IMR-90 (cell line): ENCODE data around the gene TMEM154. TPM values are rescaled to one million over a fixed set of nuclear protein-coding genes. Genes with fewer than 3 reads are reported as not detected.

ENCODE experiments used
- ATAC-seq: fragments of 200-7000 bp; cut with Tn5 transposase; 2 replicates; pipeline ENCODE4 v1.9.1; 2020; ENCODE audit warnings: low read depth, mild to moderate bottlenecking, moderate library complexity
- BruUV-seq: library from RNA; stranded (reverse); fragments of 400-500 nt; replicated peaks from 2 replicates; lab custom pipeline; 2021; lab: Mats Ljungman, UMichigan
- CTCF ChIA-PET: fragments of 300-600 bp; formaldehyde crosslinking; extraction: SDS; loops from one replicate; lab custom pipeline; 2021; ENCODE audit warnings: antibody characterized with exemption; lab: Yijun Ruan, JAX
- POLR2A ChIA-PET: fragments of 300-600 bp; sonication (Branson Sonifier 250); formaldehyde crosslinking; loops from one replicate; lab custom pipeline; 2022; ENCODE audit warnings: antibody characterized with exemption; ENCODE audit not compliant: unreplicated experiment; lab: Charles Lee
- DNase-seq: peaks from one replicate; pipeline ENCODE4 v3.0.0; 2013
- H2AFZ ChIP-seq: replicated peaks from 2 replicates; pipeline ENCODE3; 2013; ENCODE audit warnings: low read length, mild to moderate bottlenecking; ENCODE audit not compliant: poor library complexity
- H2AK5ac ChIP-seq: 2 replicates; pipeline ENCODE4 v1.6.1; 2013; ENCODE audit warnings: low read depth, low read length, inconsistent platforms
- H2AK9ac ChIP-seq: replicated peaks from 2 replicates; pipeline ENCODE3; 2013; ENCODE audit warnings: mild to moderate bottlenecking, low read depth, low read length, moderate library complexity; ENCODE audit not compliant: poor library complexity
- H2BK120ac ChIP-seq: 2 replicates; pipeline ENCODE4 v1.6.1; 2013; ENCODE audit warnings: low read depth, low read length, inconsistent platforms
- H2BK15ac ChIP-seq: 3 replicates; pipeline ENCODE4 v1.6.1; 2013; ENCODE audit warnings: low read depth, low read length, inconsistent platforms
- H2BK20ac ChIP-seq: 2 replicates; pipeline ENCODE4 v1.6.1; 2013; ENCODE audit warnings: low read depth, mild to moderate bottlenecking, inconsistent platforms, low read length, moderate library complexity
- H2BK5ac ChIP-seq: 2 replicates; pipeline ENCODE4 v1.6.1; 2013; ENCODE audit warnings: mild to moderate bottlenecking, low read depth, low read length, inconsistent platforms; ENCODE audit not compliant: poor library complexity, severe bottlenecking
- H3K14ac ChIP-seq: replicated peaks from 2 replicates; pipeline ENCODE4 v1.6.1; 2013; ENCODE audit warnings: low read depth, low read length, inconsistent platforms
- H3K18ac ChIP-seq: 2 replicates; pipeline ENCODE4 v1.6.1; 2013; ENCODE audit warnings: low read depth, low read length, control low read depth
- H3K23ac ChIP-seq: 2 replicates; pipeline ENCODE4 v1.6.1; 2013; ENCODE audit warnings: low read depth, low read length, inconsistent platforms
- H3K27ac ChIP-seq: 2 replicates; pipeline ENCODE4 v1.5.1; 2013; ENCODE audit warnings: mild to moderate bottlenecking, control low read depth, low read length; ENCODE audit not compliant: insufficient read depth
- H3K27me3 ChIP-seq: 2 replicates; pipeline ENCODE4 v1.6.1; 2013; ENCODE audit warnings: low read length; ENCODE audit not compliant: control insufficient read depth, insufficient read depth
- H3K36me3 ChIP-seq: 2 replicates; pipeline ENCODE4 v1.6.1; 2013; ENCODE audit warnings: low read length, mixed read lengths; ENCODE audit not compliant: control insufficient read depth, insufficient read depth
- H3K4ac ChIP-seq: 2 replicates; pipeline ENCODE4 v1.6.1; 2013; ENCODE audit warnings: low read depth, low read length, inconsistent platforms
- H3K4me1 ChIP-seq: 2 replicates; pipeline ENCODE4 v1.6.1; 2013; ENCODE audit warnings: low read length, mixed read lengths; ENCODE audit not compliant: control insufficient read depth, insufficient read depth
- H3K4me2 ChIP-seq: 2 replicates; pipeline ENCODE4 v1.6.1; 2013; ENCODE audit warnings: low read depth, mild to moderate bottlenecking, control low read depth, low read length, moderate library complexity
- H3K4me3 ChIP-seq: 2 replicates; pipeline ENCODE4 v1.5.1; 2013; ENCODE audit warnings: low read depth, mild to moderate bottlenecking, control low read depth, low read length, moderate library complexity; ENCODE audit not compliant: insufficient read depth
- H3K56ac ChIP-seq: 2 replicates; pipeline ENCODE4 v1.6.1; 2013; ENCODE audit warnings: low read length, inconsistent platforms; ENCODE audit not compliant: insufficient read depth; ENCODE audit errors: extremely low read depth
- H3K79me1 ChIP-seq, 2 experiments: 2 replicates each; pipeline ENCODE4 v1.6.1; 2013; ENCODE audit warnings: low read length in 2 of 2, inconsistent platforms in 1 of 2, low read depth in 1 of 2
- H3K9ac ChIP-seq: 2 replicates; pipeline ENCODE4 v1.6.1; 2013; ENCODE audit warnings: low read depth, low read length, control low read depth
- H3K9me1 ChIP-seq: 2 replicates; pipeline ENCODE4 v1.6.1; 2013; ENCODE audit warnings: low read length, inconsistent platforms; ENCODE audit not compliant: insufficient read depth
- H3K9me3 ChIP-seq: 2 replicates; pipeline ENCODE4 v1.6.1; 2013; ENCODE audit warnings: low read length; ENCODE audit not compliant: control insufficient read depth, insufficient read depth
- H4K20me1 ChIP-seq: 2 replicates; pipeline ENCODE4 v1.6.1; 2013; ENCODE audit warnings: low read length, inconsistent platforms; ENCODE audit not compliant: insufficient read depth
- H4K5ac ChIP-seq: 2 replicates; pipeline ENCODE4 v1.6.1; 2013; ENCODE audit warnings: mild to moderate bottlenecking, low read depth, low read length, control low read depth
- H4K8ac ChIP-seq, 2 experiments: 2 replicates each; pipeline ENCODE4 v1.6.1; 2013; ENCODE audit warnings: low read depth in 2 of 2, low read length in 2 of 2, control low read depth in 1 of 2, inconsistent platforms in 1 of 2
- H4K91ac ChIP-seq: 2 replicates; pipeline ENCODE4 v1.6.1; 2013; ENCODE audit warnings: low read depth, low read length, inconsistent platforms; ENCODE audit not compliant: insufficient read depth
- BHLHE40 ChIP-seq: fragments of 150-350 bp; IDR thresholded peaks from 2 replicates; pipeline ENCODE4 v1.6.1; 2016; ENCODE audit warnings: mild to moderate bottlenecking, low read depth, low read length
- CHD1 ChIP-seq: IDR thresholded peaks from 2 replicates; pipeline ENCODE4 v1.6.1; 2012; ENCODE audit warnings: low read depth, low read length, improper control_type of control experiment
- FOS ChIP-seq: fragments of 150-350 bp; IDR thresholded peaks from 2 replicates; pipeline ENCODE4 v1.6.1; 2016; ENCODE audit warnings: low read depth, low read length
- MAFK ChIP-seq: IDR thresholded peaks from 2 replicates; pipeline ENCODE4 v1.6.1; 2012; ENCODE audit warnings: low read depth, low read length, improper control_type of control experiment
- MAZ ChIP-seq: IDR thresholded peaks from 2 replicates; pipeline ENCODE4 v1.6.1; 2012; ENCODE audit warnings: low read depth, mild to moderate bottlenecking, low read length, improper control_type of control experiment, moderate library complexity, borderline replicate concordance
- MXI1 ChIP-seq: IDR thresholded peaks from 2 replicates; pipeline ENCODE4 v1.6.1; 2012; ENCODE audit warnings: low read depth, mild to moderate bottlenecking, low read length, moderate library complexity, borderline replicate concordance
- NFE2L2 ChIP-seq: fragments of 150-350 bp; IDR thresholded peaks from 2 replicates; pipeline ENCODE4 v1.6.1; 2016; ENCODE audit warnings: low read depth, mild to moderate bottlenecking, low read length
- POLR2A ChIP-seq: IDR thresholded peaks from 2 replicates; pipeline ENCODE4 v1.6.1; 2012; ENCODE audit warnings: mild to moderate bottlenecking, low read depth, low read length
- RAD21 ChIP-seq: IDR thresholded peaks from 2 replicates; pipeline ENCODE4 v1.6.1; 2012; ENCODE audit warnings: low read length, improper control_type of control experiment
- RCOR1 ChIP-seq: IDR thresholded peaks from 2 replicates; pipeline ENCODE4 v1.6.1; 2012; ENCODE audit warnings: mild to moderate bottlenecking, low read length, improper control_type of control experiment; ENCODE audit not compliant: insufficient replicate concordance
- RFX5 ChIP-seq: IDR thresholded peaks from 2 replicates; pipeline ENCODE4 v1.8.0; 2012; ENCODE audit warnings: low read depth, mild to moderate bottlenecking, low read length, moderate library complexity
- SMC3 ChIP-seq: fragments of 150-350 bp; IDR thresholded peaks from 2 replicates; pipeline ENCODE4 v1.6.1; 2016; ENCODE audit warnings: low read depth, mild to moderate bottlenecking, antibody characterized with exemption, low read length, moderate library complexity
- WGBS, 2 experiments: methylation state at CpG; one replicate each; pipeline versions ENCODE4 v1.1.5 to v1.1.7; 2013; ENCODE audit warnings: missing lambda C conversion rate in 2 of 2; ENCODE audit not compliant: insufficient read length in 1 of 2; ENCODE audit errors: extremely low coverage in 2 of 2; 5-methylcytosine and 5-hydroxymethylcytosine counted together
- dilution Hi-C: fragments of 300-500 bp; cut with HindIII; formaldehyde crosslinking; loops from one replicate; pipeline ENCODE4 v1.14.3; 2018; ENCODE audit warnings: low sequenced_read_pairs; ENCODE audit not compliant: unreplicated experiment
- in situ Hi-C: fragments of 300-500 bp; cut with MboI; formaldehyde crosslinking; loops from 3 replicates; pipeline ENCODE4 v1.14.3; 2019; ENCODE audit warnings: low sequenced_read_pairs, inconsistent platforms, mixed read lengths
- intact Hi-C: fragments of 100-400 bp; cut with micrococcal nuclease; formaldehyde crosslinking; loops from 2 replicates; pipeline ENCODE4 v1.10.0; 2022
- polyA plus RNA-seq, 3 experiments: library from polyadenylated mRNA; depleted of rRNA; stranded (reverse); fragments of >200 nt; gene quantifications; 2 replicates each; pipeline ENCODE4 v1.2.3, GENCODE V29; 2012; ENCODE audit warnings: low replicate concordance in 1 of 3
- total RNA-seq: library from RNA; depleted of rRNA; stranded (reverse); fragments of >200 nt; gene quantifications from 2 replicates; pipeline ENCODE4 v1.2.3, GENCODE V29; 2012
- TF ChIP-seq, protein P1 (sequence below): fragments of 150-350 bp; IDR thresholded peaks from 2 replicates; pipeline ENCODE4 v1.6.1; 2016; ENCODE audit warnings: low read depth, mild to moderate bottlenecking, low read length, moderate library complexity, borderline replicate concordance
- TF ChIP-seq, protein P2 (sequence below): fragments of 150-350 bp; IDR thresholded peaks from 2 replicates; pipeline ENCODE4 v1.6.1; 2017; ENCODE audit warnings: mild to moderate bottlenecking, antibody characterized with exemption, low read length, low read depth
- TF ChIP-seq, protein P3 (sequence below): conservative IDR thresholded peaks from 2 replicates; pipeline ENCODE4 v1.5.1; 2012; ENCODE audit warnings: mild to moderate bottlenecking, low read depth, low read length, improper control_type of control experiment

Gene TMEM154
- total and polyA plus RNA-seq, 2 of the 4 experiments (the other 2 are of a cell fraction) = 0.12 to 0.18 TPM

DNA sequence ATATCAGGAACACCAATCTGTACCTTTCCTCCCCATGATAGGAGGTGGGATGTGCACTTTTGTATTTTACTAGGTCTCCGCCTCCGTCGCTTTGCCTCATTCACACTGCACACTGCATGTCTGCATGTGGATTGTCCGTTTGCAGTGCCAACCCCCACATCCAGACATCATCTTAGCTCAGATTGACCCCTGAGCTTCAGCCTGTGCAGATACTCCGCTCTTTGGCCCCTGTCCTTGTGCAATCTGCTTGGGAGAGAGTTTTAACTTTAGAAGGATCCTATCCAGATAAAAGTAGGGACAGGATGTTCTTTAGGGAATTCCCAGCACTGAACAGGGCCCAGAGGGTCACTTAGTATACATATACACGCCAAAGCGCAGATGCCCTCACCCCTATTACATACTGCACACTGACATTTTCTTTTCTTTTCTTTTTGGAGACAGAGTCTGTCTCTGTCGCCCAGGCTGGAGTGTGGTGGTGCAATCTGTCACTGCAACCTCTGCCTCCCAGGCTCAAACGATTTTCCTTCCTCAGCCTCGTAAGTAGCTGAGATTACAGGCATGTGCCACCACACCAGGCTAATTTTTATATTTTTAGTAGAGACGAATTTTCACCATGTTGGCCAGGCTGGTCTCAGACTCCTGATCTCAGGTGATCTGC is 100.6 kb downstream of the TMEM154 start:
- Histone ChIP-seq H3K23ac (no peak overlapping the region), H3K18ac (no peak overlapping the region), H3K14ac (no peak overlapping the region), H2BK15ac (no peak overlapping the region), H3K79me1 (no peaks in the 10 kb centered on the region), H3K9me3 (no peaks in the 10 kb centered on the region), H2AK9ac (no peak overlapping the region), H3K56ac (no peak overlapping the region), H2BK20ac (no peak overlapping the region), H2AFZ (no peak overlapping the region), H3K27ac (no peak overlapping the region), H2BK5ac (no peak overlapping the region), H3K4me2 (no peak overlapping the region), H4K20me1 (no peaks in the 10 kb centered on the region), H3K9me1 (no peaks in the 10 kb centered on the region), H3K27me3 (peaks cover 12% of the 10 kb centered on the region), H3K4me1 (no peaks in the 10 kb centered on the region), H2BK120ac (no peak overlapping the region), H3K4ac (no peak overlapping the region), H2AK5ac (no peak overlapping the region), H3K9ac (no peak overlapping the region), H3K4me3 (no peak overlapping the region), H4K8ac (no peak overlapping the region), H4K5ac (no peak overlapping the region), H3K36me3 (no peaks in the 10 kb centered on the region), H4K91ac (no peak overlapping the region)
- BruUV-seq = no TSS peak
- DNase-seq = no peak
- ChIA-PET POLR2A (no interaction called here), CTCF (interaction anchor here (0.6 kb wide), 1 partner anchor 11 kb away, joined by 3 read pairs; no protein-coding TSS in a partner anchor)
- TF ChIP-seq RFX5 = no peak
- TF ChIP-seq BHLHE40 = no peak
- no peak for TF ChIP-seq MAFK
- TF ChIP-seq, protein P1, sequence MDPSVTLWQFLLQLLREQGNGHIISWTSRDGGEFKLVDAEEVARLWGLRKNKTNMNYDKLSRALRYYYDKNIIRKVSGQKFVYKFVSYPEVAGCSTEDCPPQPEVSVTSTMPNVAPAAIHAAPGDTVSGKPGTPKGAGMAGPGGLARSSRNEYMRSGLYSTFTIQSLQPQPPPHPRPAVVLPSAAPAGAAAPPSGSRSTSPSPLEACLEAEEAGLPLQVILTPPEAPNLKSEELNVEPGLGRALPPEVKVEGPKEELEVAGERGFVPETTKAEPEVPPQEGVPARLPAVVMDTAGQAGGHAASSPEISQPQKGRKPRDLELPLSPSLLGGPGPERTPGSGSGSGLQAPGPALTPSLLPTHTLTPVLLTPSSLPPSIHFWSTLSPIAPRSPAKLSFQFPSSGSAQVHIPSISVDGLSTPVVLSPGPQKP = no peak
- TF ChIP-seq FOS = no peak
- no peak for TF ChIP-seq MXI1
- TF ChIP-seq POLR2A = no peak
- TF ChIP-seq RCOR1 = no peak
- no peak for TF ChIP-seq NFE2L2
- TF ChIP-seq, protein P2, sequence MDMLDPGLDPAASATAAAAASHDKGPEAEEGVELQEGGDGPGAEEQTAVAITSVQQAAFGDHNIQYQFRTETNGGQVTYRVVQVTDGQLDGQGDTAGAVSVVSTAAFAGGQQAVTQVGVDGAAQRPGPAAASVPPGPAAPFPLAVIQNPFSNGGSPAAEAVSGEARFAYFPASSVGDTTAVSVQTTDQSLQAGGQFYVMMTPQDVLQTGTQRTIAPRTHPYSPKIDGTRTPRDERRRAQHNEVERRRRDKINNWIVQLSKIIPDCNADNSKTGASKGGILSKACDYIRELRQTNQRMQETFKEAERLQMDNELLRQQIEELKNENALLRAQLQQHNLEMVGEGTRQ = no peak
- TF ChIP-seq MAZ = no peak
- TF ChIP-seq SMC3 = no peak
- no peak for TF ChIP-seq RAD21
- TF ChIP-seq, protein P3, sequence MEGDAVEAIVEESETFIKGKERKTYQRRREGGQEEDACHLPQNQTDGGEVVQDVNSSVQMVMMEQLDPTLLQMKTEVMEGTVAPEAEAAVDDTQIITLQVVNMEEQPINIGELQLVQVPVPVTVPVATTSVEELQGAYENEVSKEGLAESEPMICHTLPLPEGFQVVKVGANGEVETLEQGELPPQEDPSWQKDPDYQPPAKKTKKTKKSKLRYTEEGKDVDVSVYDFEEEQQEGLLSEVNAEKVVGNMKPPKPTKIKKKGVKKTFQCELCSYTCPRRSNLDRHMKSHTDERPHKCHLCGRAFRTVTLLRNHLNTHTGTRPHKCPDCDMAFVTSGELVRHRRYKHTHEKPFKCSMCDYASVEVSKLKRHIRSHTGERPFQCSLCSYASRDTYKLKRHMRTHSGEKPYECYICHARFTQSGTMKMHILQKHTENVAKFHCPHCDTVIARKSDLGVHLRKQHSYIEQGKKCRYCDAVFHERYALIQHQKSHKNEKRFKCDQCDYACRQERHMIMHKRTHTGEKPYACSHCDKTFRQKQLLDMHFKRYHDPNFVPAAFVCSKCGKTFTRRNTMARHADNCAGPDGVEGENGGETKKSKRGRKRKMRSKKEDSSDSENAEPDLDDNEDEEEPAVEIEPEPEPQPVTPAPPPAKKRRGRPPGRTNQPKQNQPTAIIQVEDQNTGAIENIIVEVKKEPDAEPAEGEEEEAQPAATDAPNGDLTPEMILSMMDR = no peak
- TF ChIP-seq CHD1 = no peak
- intact Hi-C loops (no loop called here), in situ Hi-C loops (no loop called here), dilution Hi-C loops (no loop called here)
- 82% methylated on average over 3 of the region's 11 CpGs; no CpG with 5 or more reads in 1 of the 2 experiments for WGBS, 2 experiments
- ATAC-seq = no peak
